NCI-H2081 treated with DMSO at 0.1 percent for 48 hours (cell line): ENCODE results near the gene HPSE.
"Not testable (repeated sequence)": the region's sequence is repeated elsewhere in the genome, so short reads cannot be mapped to it uniquely, and the experiment has no call there.

Experiments used
- DNase-seq: peaks from one replicate; lab custom pipeline; 2025; lab: John Stamatoyannopoulos, UW

The HPSE gene

GRCh38 chr4:83331956-83332355 is 2.7 kb downstream of the HPSE start:
- DNase-seq, result no peak

GRCh38 chr4:83329521-83330110 is 5.0 kb downstream of the HPSE start:
- no peak for DNase-seq

- DNase-seq, result no peak
Measured at GRCh38 chr4:83328521-83329187, 6.0 kb downstream of the HPSE start.

- DNase-seq, result no peak
Measured at GRCh38 chr4:83326546-83326945, 8.1 kb downstream of the HPSE start.

- DNase-seq, result not testable (repeated sequence)
Measured at GRCh38 chr4:83325306-83325705, 9.3 kb downstream of the HPSE start.

- no peak for DNase-seq
Measured at GRCh38 chr4:83323136-83323535, 11.5 kb downstream of the HPSE start.

- no peak for DNase-seq
Measured at GRCh38 chr4:83320548-83320947, 14.1 kb downstream of the HPSE start.

- DNase-seq, result no peak
Measured at GRCh38 chr4:83318666-83319065, 16.0 kb downstream of the HPSE start.

GRCh38 chr4:83317671-83318070 is 17.0 kb downstream of the HPSE start:
- DNase-seq, result no peak

GRCh38 chr4:83316459-83317165 is 18.0 kb downstream of the HPSE start:
- DNase-seq, result no peak

- DNase-seq, result no peak
Measured at GRCh38 chr4:83315341-83315870, 19.2 kb downstream of the HPSE start.

GRCh38 chr4:83308672-83309071 is 26.0 kb downstream of the HPSE start:
- DNase-seq, result no peak

- DNase-seq, result no peak
Measured at GRCh38 chr4:83307920-83308319, 26.7 kb downstream of the HPSE start.

GRCh38 chr4:83305187-83305586 is 29.5 kb downstream of the HPSE start:
- no peak for DNase-seq

- DNase-seq, result no peak
Measured at GRCh38 chr4:83297548-83298260, 36.9 kb downstream of the HPSE start.

GRCh38 chr4:83293305-83294046 is 41.2 kb downstream of the HPSE start:
- DNase-seq, result no peak

- not testable (repeated sequence) for DNase-seq
Measured at GRCh38 chr4:83290059-83290774, 44.4 kb downstream of the HPSE start.

GRCh38 chr4:83288381-83288780 is 46.3 kb downstream of the HPSE start:
- DNase-seq, result not testable (repeated sequence)

GRCh38 chr4:83285055-83285407 is 49.6 kb downstream of the HPSE start:
- no peak for DNase-seq

GRCh38 chr4:83284193-83285054 is 50.2 kb downstream of the HPSE start, which contains the start of gene COQ2:
COQ2 (minus strand) TSS chr4:83284798; CDS start chr4:83284764, 34 bp downstream.
- DNase-seq, result no peak
